PFSK-1 (cell line): ENCODE data around the gene LIMS2.

Experiments
- FOXP2 ChIP-seq: optimal IDR thresholded peaks from 2 replicates; pipeline ENCODE3; 2011; ENCODE audit warnings: borderline replicate concordance, control low read depth, inconsistent platforms; ENCODE audit not compliant: insufficient read depth; ENCODE audit errors: extremely low read length, extremely low read depth
- POLR2AphosphoS5 ChIP-seq: IDR thresholded peaks from 2 replicates; pipeline ENCODE4 v1.6.1; 2012; ENCODE audit warnings: low read depth, mild to moderate bottlenecking, control low read depth, low read length, moderate library complexity
- REST ChIP-seq, 2 experiments: IDR thresholded peaks; 2 replicates each; pipeline versions ENCODE4 v1.6.1 to v1.8.0; 2011 to 2012; ENCODE audit warnings: low read depth in 2 of 2, low read length in 2 of 2, control low read depth in 1 of 2, inconsistent platforms in 1 of 2, mild to moderate bottlenecking in 1 of 2, moderate library complexity in 1 of 2; ENCODE audit not compliant: insufficient read depth in 1 of 2
- SIN3A ChIP-seq: IDR thresholded peaks from 2 replicates; pipeline ENCODE4 v1.6.1; 2012; ENCODE audit warnings: mild to moderate bottlenecking, low read length, moderate library complexity, borderline replicate concordance; ENCODE audit not compliant: insufficient read depth
- TAF1 ChIP-seq: IDR thresholded peaks from 2 replicates; pipeline ENCODE4 v1.6.1; 2012; ENCODE audit warnings: low read length, control low read depth, borderline replicate concordance; ENCODE audit not compliant: insufficient read depth

Gene LIMS2

GRCh38 chr2:127631997-127632581 lies 43.2 kb downstream of the LIMS2 start:
- TF ChIP-seq SIN3A (no peak), POLR2AphosphoS5 (no peak), TAF1 (no peak), REST (IDR thresholded peaks at IDR 0.05; ENCODE audit: insufficient read depth in 1 of 2, low read depth in 2 of 2, low read length in 2 of 2) (no peak), FOXP2 (no peak)

- TF ChIP-seq REST (IDR thresholded peaks at IDR 0.05; ENCODE audit: insufficient read depth in 1 of 2, low read depth in 2 of 2, low read length in 2 of 2) = no peak
- TF ChIP-seq TAF1 = no peak
- no peak for TF ChIP-seq POLR2AphosphoS5
- no peak for TF ChIP-seq SIN3A
These were observed 43.8 kb downstream of the LIMS2 start for GRCh38 chr2:127631541-127631996.

- TF ChIP-seq SIN3A = no peak
- TF ChIP-seq TAF1 = no peak
- TF ChIP-seq FOXP2 = no peak
- TF ChIP-seq POLR2AphosphoS5 = no peak
- no peak for TF ChIP-seq REST (IDR thresholded peaks at IDR 0.05; ENCODE audit: insufficient read depth in 1 of 2, low read depth in 2 of 2, low read length in 2 of 2)
These were observed 44.3 kb downstream of the LIMS2 start for GRCh38 chr2:127630864-127631540.

GRCh38 chr2:127630096-127630863 lies 45.0 kb downstream of the LIMS2 start:
- TF ChIP-seq FOXP2 (no peak), POLR2AphosphoS5 (no peak), TAF1 (no peak), SIN3A (no peak), REST (IDR thresholded peaks at IDR 0.05; ENCODE audit: insufficient read depth in 1 of 2, low read depth in 2 of 2, low read length in 2 of 2) (no peak)
